ENCODE measurements around the gene TSTD2.
A peak's percentile ranks its signal among the peaks of the same experiment; 100 is the strongest.
"Not testable (repeated sequence)": the region's sequence is repeated elsewhere in the genome, so short reads cannot be mapped to it uniquely, and the experiment has no call there.

The TSTD2 gene

DNA sequence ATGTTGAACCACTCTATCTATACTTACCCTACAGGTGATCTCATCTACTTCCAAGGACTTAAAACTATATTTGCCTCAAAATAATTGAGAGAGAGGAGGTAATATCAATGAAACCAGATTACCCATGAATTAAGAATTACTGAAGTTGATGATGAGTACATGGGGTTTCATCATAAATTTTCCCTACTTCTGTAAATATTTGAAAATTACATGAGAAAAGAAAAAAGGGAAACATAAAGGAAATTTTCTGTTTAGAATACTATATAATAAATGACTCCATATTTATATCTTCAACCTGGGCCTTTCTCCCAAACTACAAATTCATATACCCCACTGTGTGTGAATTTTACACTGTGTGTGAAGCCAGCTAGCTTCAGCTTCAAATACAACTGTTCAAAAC, 2.6 kb downstream of the TSTD2 start:
- DNase-seq (ENCODE audit: low read depth in 2 of 2): no peak

DNA sequence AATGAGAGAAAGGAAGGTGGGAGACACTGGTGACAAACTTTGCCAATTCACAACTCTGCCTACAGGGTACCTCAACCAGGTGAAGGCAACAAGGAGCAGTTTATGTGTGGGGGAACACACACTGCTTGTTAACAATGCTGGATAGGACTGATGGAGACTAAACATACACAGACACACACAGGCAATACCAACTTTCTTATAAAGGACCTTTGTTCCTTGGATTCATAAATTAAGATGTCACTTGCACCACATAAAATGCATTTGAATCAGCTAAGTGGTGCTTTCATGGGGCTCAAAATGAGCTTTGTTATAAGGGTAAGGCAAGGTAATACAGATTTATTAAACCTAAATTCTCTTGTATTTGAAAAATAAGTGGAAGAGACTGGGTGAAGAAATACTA, 4.0 kb downstream of the TSTD2 start:
- DNase-seq (ENCODE audit: low read depth in 2 of 2): no peak

DNA sequence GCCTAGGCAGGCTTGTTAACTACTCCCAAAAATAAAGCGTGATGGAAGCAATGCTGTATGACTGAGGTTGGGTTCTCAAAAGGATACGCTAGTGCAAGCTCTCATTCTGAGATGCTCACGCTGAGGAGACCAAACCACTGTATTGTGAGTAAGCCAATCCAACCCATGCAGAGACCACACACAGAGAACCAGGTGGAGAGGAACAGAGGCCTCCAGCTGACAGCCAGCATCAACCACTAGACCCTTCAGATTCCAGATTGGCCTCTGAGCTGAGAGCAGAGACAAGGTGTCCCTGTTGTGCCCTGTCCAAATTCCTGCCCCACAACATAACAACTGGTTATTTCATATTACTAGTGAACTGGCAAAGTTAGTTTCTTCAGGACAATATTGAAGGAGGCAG, 4.5 kb downstream of the TSTD2 start:
- no peak for DNase-seq (ENCODE audit: low read depth in 2 of 2)

DNA sequence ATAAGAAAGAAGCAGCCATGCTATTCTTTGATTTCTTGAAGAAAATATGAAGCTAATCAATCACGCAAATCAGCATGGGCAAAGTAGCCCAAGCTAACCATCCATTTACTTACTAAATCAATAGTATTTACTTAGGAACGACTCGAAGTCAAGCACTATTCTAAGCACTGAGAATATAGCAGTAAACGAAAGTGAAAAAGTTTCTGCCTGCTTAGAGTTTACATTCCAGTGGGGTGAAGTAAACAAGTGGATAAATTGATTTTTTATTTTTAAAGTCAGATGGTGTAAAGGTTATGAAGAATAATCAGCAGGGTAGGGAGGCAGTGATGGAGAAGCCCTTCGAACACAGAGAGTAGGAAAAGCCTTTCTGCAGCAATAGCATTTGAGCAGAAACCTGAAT, 5.5 kb downstream of the TSTD2 start:
- no peak for DNase-seq (ENCODE audit: low read depth in 2 of 2)

DNA sequence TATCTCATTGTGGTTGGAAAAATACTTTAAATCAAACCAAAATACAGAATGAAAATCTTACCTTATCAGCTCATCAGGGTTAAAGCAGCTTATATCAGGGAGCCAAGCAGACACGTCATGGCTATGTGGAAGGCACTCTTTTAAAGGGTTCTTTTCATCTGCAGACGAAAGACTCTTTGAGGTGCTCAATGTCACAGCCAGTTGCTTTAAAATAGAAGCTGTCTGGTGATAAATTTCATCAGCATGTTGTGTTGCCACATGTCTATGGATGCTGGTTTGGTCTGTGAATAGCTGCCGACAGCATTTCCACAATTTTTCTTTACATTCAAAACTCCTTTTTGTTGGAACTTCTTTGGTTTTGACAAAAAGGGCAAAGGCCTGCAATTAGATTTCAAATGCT, 7.5 kb downstream of the TSTD2 start:
- DNase-seq (ENCODE audit: low read depth in 2 of 2): no peak

DNA sequence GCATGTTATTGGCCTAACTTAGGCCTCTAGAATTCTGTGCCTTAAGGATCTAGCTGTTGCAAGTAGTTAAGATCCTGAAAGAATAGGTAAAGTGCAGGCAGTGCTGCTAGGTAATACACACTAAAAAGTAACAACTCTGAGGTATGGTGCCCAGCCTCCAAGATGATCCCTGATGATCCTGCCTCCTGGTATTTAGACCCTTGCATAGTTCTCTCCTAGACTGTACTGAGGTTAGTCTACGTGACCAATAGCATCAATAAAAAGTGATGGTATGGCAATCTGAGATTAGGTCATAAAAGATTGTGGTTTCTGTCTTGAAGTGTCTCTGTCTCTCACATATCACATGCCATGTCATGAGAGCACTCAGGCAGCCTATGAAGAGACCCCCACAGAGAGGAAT, 9.2 kb downstream of the TSTD2 start:
- DNase-seq (ENCODE audit: low read depth in 2 of 2): no peak

DNA sequence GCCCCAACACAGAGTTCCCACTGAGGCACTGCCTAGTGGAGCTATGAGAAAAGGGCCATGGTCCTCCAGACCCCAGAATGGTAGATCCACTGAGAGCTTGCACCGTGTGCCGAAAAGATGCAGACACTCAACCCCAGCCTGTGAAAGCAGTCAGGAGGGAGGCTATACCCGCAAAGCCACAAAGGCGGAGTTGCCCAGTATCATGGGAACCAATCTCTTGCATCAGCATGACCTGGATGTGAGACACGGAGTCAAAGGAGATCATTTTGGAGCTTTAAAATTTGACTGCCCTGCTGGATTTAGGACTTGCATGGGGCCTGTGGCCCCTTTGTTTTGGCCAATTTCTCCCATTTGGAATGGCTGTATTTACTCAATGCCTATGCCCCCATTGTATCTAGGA, 10.7 kb downstream of the TSTD2 start:
- not testable (repeated sequence) for DNase-seq (ENCODE audit: low read depth in 2 of 2)

DNA sequence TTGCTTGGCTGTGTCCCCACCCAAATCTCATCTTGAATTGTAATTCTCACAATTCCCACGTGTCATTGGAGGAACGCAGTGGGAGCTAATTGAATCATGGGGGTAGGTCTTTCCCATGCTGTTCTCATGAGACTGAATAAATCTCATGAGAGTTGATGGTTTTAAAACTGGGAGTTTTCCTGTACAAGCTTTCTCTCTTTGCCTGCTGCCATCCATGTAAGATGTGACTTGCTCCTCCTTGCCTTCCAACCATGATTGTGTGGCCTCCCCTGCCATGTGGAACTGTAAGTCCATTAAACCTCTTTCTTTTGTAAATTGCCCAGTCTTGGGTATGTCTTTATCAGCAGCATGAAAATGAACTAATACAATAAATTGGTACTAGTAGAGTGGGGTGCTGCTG, 13.1 kb downstream of the TSTD2 start:
- DNase-seq (ENCODE audit: low read depth in 2 of 2): not testable (repeated sequence)

DNA sequence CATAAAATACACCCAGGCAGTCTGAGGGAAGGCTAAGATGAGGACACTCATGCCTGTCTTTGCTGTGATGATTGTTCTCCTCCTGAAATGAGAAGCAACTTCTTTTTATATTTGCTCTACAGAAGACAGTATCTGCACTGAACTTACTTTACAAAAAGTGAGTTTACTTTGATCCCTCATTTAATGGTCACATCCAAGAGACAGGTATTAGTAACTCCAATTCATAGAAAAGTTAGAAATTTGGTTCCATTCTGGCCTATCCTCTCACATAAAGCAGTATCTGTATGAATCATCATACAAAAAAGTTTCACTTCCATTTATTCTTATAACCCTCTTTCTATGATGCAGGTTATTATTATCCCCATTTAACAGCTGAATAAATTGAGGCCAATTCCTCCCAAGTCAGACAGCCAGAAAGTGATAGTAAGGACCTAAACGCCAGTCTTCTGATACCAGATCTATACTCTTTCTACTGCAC, 15.2 kb downstream of the TSTD2 start:
- no peak for DNase-seq (ENCODE audit: low read depth in 2 of 2)

DNA sequence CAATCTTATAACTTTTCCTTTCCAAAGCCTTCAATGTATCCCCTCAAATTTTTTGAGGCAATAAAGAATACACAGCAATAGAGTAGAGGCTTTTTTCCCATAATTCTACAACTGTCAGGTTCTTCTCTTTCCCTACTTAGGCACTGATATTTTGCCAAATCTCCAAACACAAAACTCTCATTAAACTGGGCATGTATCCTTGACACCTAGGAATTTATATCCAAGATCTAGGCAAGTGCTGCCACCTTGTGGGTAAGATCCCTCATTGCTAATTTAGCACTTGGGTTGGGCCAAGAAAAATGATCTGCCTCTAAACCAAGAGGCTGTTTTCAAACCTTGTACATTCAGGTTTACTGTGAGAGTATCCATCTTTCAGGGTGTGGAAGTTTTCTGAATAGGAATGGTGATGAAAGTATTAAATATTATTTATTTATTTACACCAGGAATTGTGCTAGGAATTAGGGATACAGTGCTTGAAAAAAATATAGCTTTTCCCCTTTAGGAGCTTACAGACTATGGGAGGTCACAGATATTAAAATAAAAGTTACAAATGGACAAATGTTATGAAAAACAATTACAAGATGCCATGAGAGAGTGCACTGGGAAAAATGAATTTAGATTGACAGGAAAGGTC, 17.6 kb downstream of the TSTD2 start:
- DNase-seq (ENCODE audit: low read depth in 2 of 2): peak in 1 of 2 donors; percentile 38

DNA sequence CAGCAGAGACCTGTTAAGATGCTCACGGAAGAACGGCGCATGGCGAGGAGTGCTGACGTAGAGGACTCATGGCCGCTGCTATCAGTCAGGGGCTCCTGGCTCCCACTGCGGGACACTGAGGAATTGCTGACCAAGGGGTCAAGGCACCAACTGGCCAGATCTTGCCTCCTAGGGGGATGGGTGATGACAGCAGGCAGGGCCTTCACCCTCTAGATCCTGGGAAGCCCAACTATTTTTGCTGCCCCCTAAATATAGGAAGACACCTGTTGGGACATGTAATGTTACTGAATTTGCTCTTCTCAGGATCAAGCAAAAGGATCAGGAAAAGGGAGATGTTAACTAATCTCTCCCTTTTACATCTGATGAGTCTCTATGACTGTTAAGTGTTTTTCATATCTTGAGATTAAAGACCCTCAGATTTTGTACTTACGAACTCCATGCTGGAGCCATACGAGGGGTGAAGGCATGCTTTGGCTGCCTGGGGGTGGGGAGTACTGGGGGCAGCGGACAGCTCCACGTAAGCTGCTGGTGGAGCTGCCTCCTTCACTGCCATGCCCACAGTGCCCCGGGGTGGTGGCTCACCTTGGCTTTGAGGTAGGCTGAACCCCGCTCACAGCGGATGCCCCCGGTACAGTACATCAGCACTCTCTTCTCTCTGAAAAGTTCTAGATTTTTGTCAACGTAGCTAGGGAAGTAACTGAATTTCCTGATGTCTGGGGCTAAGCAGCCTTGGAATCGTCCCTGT, 28.1 kb downstream of the TSTD2 start:
- DNase-seq (ENCODE audit: low read depth in 2 of 2): no peak

DNA sequence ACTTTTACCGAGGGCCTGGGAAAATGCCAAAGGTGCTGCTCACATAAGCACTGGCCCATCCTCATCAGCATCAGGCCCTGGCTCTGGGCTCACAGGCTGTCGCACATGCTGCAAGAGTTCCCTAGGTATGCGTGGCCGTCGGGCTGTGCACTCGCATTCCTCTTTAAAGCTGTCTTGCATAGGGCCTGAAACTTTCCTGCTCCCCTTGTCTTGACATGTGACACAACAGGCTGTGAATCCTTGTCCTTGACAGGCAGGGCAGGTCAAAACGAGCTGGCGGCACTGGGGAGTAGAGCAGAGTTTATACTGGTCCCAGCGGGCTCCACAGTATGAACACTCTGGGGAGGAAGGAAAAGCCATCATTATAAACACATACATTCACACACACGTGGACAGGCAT, 30.7 kb downstream of the TSTD2 start:
- DNase-seq (ENCODE audit: low read depth in 2 of 2): no peak

DNA sequence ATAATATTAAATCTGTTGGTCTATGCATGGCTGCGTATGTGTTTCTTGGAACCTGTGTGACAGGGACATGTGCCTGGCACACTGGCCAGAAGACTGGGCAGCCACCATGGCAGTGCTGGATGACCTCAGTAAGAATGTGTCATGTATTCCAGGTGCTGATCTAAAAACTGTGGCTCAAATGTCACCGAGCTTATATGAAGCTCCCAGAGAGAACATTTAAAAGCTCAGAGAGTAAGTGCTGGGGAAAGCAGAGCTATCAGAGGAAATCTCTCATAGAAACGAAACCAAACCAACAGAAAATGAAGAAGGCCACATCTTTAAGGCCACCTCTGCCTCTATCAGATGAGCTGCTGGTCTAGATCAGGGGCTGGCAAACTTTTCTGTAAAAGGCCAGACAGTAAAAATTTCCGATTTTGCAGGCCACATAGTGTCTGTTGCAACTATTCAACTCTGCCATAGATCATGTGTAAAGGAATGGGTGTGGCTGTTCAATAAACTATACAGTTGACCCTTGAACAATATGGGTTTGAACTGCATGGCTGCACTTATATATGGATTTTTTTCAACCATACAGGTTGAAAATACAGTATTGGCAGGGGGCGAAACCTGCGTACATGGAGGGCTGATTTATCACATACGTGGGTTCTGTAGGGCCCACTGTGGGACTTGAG, 31.8 kb downstream of the TSTD2 start:
- no peak for DNase-seq (ENCODE audit: low read depth in 2 of 2)

DNA sequence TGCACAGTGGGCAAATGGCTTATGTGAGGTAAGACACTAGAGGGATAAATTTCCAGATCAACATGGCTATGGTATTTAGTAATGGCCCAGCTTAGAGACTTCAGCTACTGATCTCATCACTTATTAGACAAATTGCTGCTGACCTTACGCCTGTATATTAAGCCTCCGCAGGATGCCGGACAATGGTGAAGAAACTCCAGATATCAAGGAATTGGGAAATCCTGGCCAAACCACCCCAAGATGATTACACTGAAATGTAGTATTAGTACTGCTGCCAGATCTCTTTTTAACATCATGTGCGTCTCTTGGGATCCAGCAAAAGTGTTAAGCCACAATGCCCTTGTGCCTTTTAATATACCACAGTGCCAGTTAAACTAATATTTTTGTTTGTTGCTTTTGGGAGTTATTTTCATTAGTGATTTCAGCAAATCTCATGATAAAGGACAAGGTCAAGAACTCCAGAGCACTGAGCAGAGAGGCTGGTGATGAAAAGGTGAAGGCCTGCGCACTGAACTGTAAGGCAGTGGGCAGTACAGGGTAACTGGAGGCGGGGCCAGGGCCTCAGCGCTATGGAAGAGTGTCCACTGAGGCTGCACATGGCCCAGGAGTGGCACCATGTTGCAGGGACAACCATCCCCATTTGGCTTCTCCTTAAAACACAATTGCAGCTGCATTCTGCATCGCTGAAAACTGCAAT, 32.5 kb downstream of the TSTD2 start:
- DNase-seq (ENCODE audit: low read depth in 2 of 2): no peak

DNA sequence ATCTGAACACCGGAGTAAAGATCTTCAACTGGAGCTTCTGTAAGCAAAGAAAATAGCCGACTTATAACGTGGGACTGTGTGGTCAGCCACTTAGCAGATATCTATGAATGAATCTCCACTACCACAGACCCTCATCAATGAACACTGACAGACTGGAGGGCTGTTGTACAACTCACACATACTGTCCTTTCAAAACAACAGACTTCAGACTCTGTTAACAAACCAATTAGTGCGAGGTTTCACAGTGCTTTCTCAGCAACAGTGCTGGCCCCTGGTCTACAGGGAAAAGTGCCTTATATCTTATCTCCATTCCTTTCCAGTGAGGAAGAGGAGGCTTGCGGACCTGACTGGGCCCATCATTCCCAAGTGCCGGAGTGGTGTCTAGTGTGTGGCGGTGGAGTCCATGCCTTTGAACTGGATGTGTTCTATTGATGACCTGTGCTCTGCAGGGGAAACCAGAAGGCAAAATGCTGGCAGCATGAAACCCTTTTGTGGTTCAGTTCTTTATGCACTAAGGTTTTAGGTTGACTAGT, 33.8 kb downstream of the TSTD2 start:
- DNase-seq (ENCODE audit: low read depth in 2 of 2): no peak

DNA sequence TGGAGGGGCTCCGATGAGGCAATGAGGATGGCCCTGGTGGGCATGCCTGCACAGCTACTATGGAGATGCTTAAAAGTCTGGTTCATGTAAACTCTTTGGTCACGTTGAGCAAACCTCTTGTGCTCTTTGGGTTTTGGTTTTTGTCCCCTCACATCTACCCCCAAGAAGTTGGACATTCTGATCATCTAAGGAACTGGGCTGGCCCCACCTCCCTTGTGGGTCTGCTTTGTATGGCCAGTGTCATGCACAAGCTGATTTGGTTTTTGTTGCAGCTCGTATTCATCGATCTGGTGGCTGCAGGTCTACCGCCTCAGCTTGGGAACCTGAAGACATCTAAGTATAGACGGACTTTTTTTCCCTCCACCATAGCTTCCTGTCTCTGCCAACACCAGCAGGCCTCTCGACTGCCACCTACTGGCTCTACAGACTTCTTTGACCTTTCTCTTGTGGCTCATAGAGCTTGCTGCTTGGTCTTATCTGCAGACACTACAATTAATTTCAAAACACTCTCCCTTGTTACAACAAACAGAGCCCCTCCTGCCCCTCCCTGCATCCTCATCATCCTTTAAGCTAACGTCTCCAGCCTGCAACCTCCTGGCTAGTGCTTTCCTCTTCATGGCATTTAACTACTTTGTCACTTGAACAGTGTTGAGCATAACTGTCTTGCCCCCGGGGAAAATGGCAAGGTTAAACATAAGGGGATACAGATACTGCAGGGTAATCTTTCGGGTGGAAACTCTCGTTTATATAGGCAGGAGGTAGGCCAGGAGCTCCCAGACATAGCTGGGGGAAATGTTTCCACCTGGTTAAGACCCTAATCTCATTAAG, 34.5 kb downstream of the TSTD2 start:
- peak; percentile 38 to 49 for DNase-seq (ENCODE audit: low read depth in 2 of 2)

DNA sequence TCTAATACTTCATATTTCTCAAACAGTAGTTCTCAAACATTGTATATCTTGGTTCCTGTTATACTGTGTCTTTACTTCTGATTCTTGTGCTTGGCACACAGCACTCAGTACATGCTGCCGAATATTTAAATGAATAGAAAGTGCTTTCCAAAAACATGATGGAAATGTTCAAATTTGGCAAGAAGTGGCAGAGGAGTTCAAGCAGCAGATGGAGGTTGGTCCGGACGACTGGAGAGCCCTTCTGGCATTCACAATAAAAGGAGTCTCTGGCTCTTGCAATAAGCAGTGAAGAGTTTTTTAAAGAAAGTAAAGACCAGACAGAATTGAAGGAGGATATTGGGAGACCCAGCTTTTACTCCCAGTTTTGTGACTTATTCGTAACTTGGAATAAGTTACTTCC, 36.3 kb downstream of the TSTD2 start:
- DNase-seq (ENCODE audit: low read depth in 2 of 2): no peak

DNA sequence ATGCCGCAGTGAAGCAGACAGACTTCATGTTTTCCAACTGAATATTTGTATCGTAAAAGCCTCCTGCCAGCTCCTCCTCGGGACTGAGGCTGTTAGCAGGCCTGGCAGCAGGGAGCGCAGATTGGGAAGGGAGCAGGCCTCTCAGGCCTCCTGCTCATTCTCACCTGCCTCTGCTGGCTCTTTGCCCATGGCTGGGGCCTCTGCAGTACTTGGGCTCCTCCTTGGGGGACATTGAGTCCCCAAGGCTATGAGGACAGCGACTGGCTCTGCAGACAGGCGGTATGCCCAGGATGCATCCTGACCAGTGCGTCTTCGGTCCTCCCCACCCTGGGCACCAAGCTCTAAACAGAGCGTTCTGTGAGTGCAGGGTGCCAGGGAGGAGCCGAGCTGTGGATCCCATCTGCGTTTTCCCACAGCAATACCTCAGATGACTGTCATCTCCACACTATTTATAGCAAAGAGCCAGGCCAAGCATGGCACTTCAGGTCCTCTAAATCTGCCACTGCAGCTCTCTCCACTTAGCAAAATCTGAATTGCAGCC, 38.7 kb downstream of the TSTD2 start:
- DNase-seq (ENCODE audit: low read depth in 2 of 2): no peak

DNA sequence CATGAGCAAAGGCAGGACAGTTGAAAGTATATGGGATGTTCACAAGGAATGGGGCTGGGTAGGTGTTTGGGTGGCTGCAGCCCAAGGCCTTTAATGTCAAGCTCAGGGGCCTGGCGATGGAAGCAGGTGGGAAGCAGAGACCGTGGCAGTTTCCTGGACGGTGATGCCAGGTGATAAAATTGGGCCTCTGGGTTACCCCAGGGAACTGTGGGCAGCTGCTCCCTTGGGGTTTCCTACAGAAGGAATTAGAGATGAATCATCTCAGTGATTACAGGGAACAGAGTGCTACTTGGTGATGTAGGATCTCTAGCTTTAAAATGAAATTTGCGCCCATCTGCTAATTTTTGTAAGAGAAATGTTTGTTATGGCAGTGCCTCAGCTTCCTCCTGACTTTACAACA, 39.2 kb downstream of the TSTD2 start:
- DNase-seq (ENCODE audit: low read depth in 2 of 2): no peak

DNA sequence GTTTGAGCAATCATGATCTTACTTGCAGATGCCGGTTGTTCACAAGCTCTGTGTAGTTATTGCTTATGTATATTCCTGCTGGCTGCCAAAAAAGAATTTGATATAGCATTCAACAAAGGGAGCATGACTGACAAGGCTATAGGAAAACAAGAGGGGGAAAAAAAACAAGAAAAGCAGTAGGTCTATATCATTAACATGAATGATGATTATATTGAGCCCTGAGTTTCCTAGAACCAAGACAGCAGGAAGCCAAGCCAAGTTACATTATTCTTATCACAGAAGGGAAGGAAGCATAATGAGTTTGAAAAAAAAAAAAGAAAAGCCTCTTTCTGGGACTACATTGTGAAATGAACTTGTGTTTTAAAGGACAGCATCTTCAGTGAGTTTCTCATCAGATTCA, 41.0 kb downstream of the TSTD2 start:
- DNase-seq (ENCODE audit: low read depth in 2 of 2): no peak

DNA sequence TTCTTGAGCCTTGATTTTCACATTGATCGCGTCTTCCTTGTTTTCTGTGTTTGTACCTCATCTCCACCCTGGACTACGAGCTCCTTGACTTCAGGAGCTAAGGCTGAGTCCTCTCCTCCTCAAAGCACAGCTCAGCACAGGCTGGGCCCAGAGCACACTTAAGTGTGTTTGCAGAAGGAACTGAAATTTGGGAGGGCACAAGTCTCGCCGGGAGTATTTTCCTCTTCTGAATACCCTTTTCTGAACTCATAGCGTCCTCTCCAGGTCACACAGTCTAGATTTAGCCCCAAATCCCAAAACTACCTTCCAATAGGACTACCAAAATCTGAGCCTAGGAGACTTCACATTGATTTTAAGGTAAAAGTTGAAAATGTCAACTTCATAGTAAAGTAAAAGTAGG, 41.6 kb downstream of the TSTD2 start:
- no peak for DNase-seq (ENCODE audit: low read depth in 2 of 2)
